Mesenchymal stem cell (in vitro differentiated cells and primary cell): Measurements from ENCODE around the gene TENM4.

Experiments used
- DNase-seq: peaks from one replicate; pipeline ENCODE4 v3.0.0-alpha.2; 2013
- H2AFZ ChIP-seq: one replicate; pipeline ENCODE4 v1.6.1; 2013; ENCODE audit warnings: low read depth, mild to moderate bottlenecking, control low read depth, inconsistent platforms, low read length, moderate library complexity
- H2AK5ac ChIP-seq: 2 replicates; pipeline ENCODE4 v1.6.1; 2013; ENCODE audit warnings: low read length, moderate library complexity, mild to moderate bottlenecking, inconsistent platforms; ENCODE audit not compliant: severe bottlenecking
- H2BK120ac ChIP-seq: one replicate; pipeline ENCODE4 v1.6.1; 2013; ENCODE audit warnings: low read depth, mild to moderate bottlenecking, inconsistent platforms, low read length, moderate library complexity
- H2BK12ac ChIP-seq, 2 experiments: one replicate each; pipeline ENCODE4 v1.6.1; 2013; ENCODE audit warnings: inconsistent platforms in 2 of 2, low read length in 2 of 2, mild to moderate bottlenecking in 2 of 2, moderate library complexity in 2 of 2, control low read depth in 1 of 2
- H2BK15ac ChIP-seq: one replicate; pipeline ENCODE4 v1.6.1; 2013; ENCODE audit warnings: mild to moderate bottlenecking, low read depth, inconsistent platforms; ENCODE audit not compliant: poor library complexity, severe bottlenecking
- H2BK5ac ChIP-seq: 2 replicates; pipeline ENCODE4 v1.6.1; 2013; ENCODE audit warnings: low read depth, mild to moderate bottlenecking, low read length, control low read depth, inconsistent platforms; ENCODE audit not compliant: poor library complexity, severe bottlenecking
- H3K14ac ChIP-seq, 2 experiments: one replicate each; pipeline ENCODE4 v1.6.1; 2013; ENCODE audit warnings: inconsistent platforms in 2 of 2, low read length in 2 of 2, control low read depth in 1 of 2, mild to moderate bottlenecking in 1 of 2, moderate library complexity in 1 of 2
- H3K18ac ChIP-seq, 2 experiments: one replicate each; pipeline ENCODE4 v1.6.1; 2013; ENCODE audit warnings: inconsistent platforms in 2 of 2, low read length in 2 of 2, control low read depth in 1 of 2, low read depth in 1 of 2, mild to moderate bottlenecking in 1 of 2
- H3K23ac ChIP-seq, 2 experiments: one replicate each; pipeline ENCODE4 v1.6.1; 2013; ENCODE audit warnings: inconsistent platforms in 2 of 2, low read length in 2 of 2, mild to moderate bottlenecking in 2 of 2, moderate library complexity in 2 of 2, control low read depth in 1 of 2
- H3K27ac ChIP-seq: 2 replicates; pipeline ENCODE4 v1.5.1; 2013; ENCODE audit warnings: mild to moderate bottlenecking, moderate library complexity, low read length, control low read depth, inconsistent platforms; ENCODE audit not compliant: poor library complexity, severe bottlenecking
- H3K27me3 ChIP-seq, 2 experiments: 2 replicates each; pipeline versions ENCODE4 v1.6.1 to v1.7.0; 2013; ENCODE audit warnings: low read length in 2 of 2, mild to moderate bottlenecking in 2 of 2, moderate library complexity in 2 of 2, control low read depth in 1 of 2, inconsistent platforms in 1 of 2; ENCODE audit not compliant: control insufficient read depth in 1 of 2, insufficient read depth in 1 of 2
- H3K36me3 ChIP-seq, 2 experiments: 2 replicates each; pipeline versions ENCODE4 v1.6.1 to v1.7.0; 2013; ENCODE audit warnings: low read length in 2 of 2, control low read depth in 1 of 2, inconsistent platforms in 1 of 2, low read depth in 1 of 2, mild to moderate bottlenecking in 1 of 2; ENCODE audit not compliant: insufficient read depth in 2 of 2, control insufficient read depth in 1 of 2
- H3K4ac ChIP-seq, 2 experiments: one replicate each; pipeline ENCODE4 v1.6.1; 2013; ENCODE audit warnings: inconsistent platforms in 2 of 2, low read length in 2 of 2, mild to moderate bottlenecking in 2 of 2, moderate library complexity in 2 of 2, control low read depth in 1 of 2, low read depth in 1 of 2
- H3K4me1 ChIP-seq: 2 replicates; pipeline ENCODE4 v1.6.1; 2013; ENCODE audit warnings: low read depth, low read length, control low read depth; ENCODE audit not compliant: control insufficient read depth, insufficient read depth
- H3K4me2 ChIP-seq: 2 replicates; pipeline ENCODE4 v1.6.1; 2013; ENCODE audit warnings: low read length, mild to moderate bottlenecking, inconsistent platforms; ENCODE audit not compliant: poor library complexity, severe bottlenecking
- H3K4me3 ChIP-seq, 2 experiments: 2 replicates each; pipeline versions ENCODE4 v1.5.1 to v1.7.0; 2013; ENCODE audit warnings: low read length in 2 of 2, mild to moderate bottlenecking in 2 of 2, control low read depth in 1 of 2, low read depth in 1 of 2; ENCODE audit not compliant: insufficient read depth in 1 of 2
- H3K79me1 ChIP-seq: replicated peaks from 2 replicates; pipeline ENCODE4 v1.6.1; 2013; ENCODE audit warnings: mild to moderate bottlenecking, control low read depth, low read length, inconsistent platforms; ENCODE audit not compliant: poor library complexity, severe bottlenecking
- H3K9ac ChIP-seq: 2 replicates; pipeline ENCODE4 v1.7.0; 2013; ENCODE audit warnings: mild to moderate bottlenecking, low read length, moderate library complexity
- H3K9me3 ChIP-seq: 2 replicates; pipeline ENCODE4 v1.7.0; 2013; ENCODE audit warnings: mild to moderate bottlenecking, low read length; ENCODE audit not compliant: control insufficient read depth
- H4K8ac ChIP-seq: one replicate; pipeline ENCODE4 v1.6.1; 2013; ENCODE audit warnings: inconsistent platforms, mild to moderate bottlenecking, low read length, moderate library complexity
- H4K91ac ChIP-seq: one replicate; pipeline ENCODE4 v1.6.1; 2013; ENCODE audit warnings: mild to moderate bottlenecking, low read length, inconsistent platforms
- WGBS: methylation state at CpG from one replicate; pipeline ENCODE4 v1.1.7; 2013; ENCODE audit warnings: mixed read lengths; 5-methylcytosine and 5-hydroxymethylcytosine counted together
- small RNA-seq: library from polyadenylated mRNA; stranded (forward); fragments of <200 nt; extraction: miRNeasy Mini kit (QIAGEN cat#:217004); gene quantifications from one replicate; pipeline ENCODE3, GENCODE V24; 2013; ENCODE audit warnings: low read depth

Gene TENM4

DNA sequence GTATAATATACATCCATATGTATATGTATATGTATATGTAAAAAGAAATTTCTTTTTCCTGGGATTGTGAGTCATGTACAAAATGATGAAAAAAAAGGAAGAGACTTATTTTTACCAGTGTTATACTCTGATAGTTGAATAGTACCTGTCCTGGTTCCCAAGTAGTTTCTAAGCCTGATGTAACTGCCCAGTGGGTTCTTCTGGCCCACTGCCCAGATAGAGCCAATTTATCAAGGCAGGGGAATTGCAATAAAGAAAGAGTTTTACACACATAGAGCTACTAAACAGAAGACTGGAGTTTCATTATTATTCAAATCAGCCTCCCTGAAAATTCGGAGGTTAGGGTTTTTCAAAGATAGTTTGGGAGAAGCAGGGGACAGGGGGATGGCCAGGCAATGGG, 837.0 kb downstream of the TENM4 start:
- H2AK5ac ChIP-seq = no peak overlapping the region
- H3K4me1 ChIP-seq = no peaks in the 10 kb centered on the region
- no peak overlapping the region for H3K18ac ChIP-seq
- 90% methylated on average over 1 of the region's 1 CpG for WGBS
- DNase-seq = no peak
- no peak overlapping the region for H3K27ac ChIP-seq
- no peak overlapping the region for H2BK120ac ChIP-seq
- H4K91ac ChIP-seq = no peak overlapping the region
- no peaks in the 10 kb centered on the region for H3K9me3 ChIP-seq
- no peak overlapping the region for H3K4ac ChIP-seq
- H3K9ac ChIP-seq = no peak overlapping the region
- no peaks in the 10 kb centered on the region for H3K27me3 ChIP-seq
- no peak overlapping the region for H3K23ac ChIP-seq
- no peak overlapping the region for H4K8ac ChIP-seq
- no peak overlapping the region for H2BK5ac ChIP-seq
- H3K4me2 ChIP-seq = no peak overlapping the region
- H3K14ac ChIP-seq = no peak overlapping the region
- no peak overlapping the region for H2BK12ac ChIP-seq
- H3K79me1 ChIP-seq = no peaks in the 10 kb centered on the region
- no peak overlapping the region for H2AFZ ChIP-seq
- H2BK15ac ChIP-seq = no peak overlapping the region
- no peaks in the 10 kb centered on the region for H3K36me3 ChIP-seq
- H3K4me3 ChIP-seq = no peak overlapping the region

Small RNA genes within 50 kb of the gene (small RNA-seq; reads per million reads assigned to genes)
- gene MIR5579 (0.86 reads per million), gene MIR708 (576 reads per million, percentile 96 among the genes with 10 or more reads in this experiment)
